Measurements from ENCODE around the gene BRI3BP. TPM values are rescaled to one million over a fixed set of nuclear protein-coding genes. Genes with fewer than 3 reads are reported as not detected.

Gene BRI3BP
- total RNA-seq, 2 donors from 2014 or later, result 3.4 to 8.6 TPM

DNA sequence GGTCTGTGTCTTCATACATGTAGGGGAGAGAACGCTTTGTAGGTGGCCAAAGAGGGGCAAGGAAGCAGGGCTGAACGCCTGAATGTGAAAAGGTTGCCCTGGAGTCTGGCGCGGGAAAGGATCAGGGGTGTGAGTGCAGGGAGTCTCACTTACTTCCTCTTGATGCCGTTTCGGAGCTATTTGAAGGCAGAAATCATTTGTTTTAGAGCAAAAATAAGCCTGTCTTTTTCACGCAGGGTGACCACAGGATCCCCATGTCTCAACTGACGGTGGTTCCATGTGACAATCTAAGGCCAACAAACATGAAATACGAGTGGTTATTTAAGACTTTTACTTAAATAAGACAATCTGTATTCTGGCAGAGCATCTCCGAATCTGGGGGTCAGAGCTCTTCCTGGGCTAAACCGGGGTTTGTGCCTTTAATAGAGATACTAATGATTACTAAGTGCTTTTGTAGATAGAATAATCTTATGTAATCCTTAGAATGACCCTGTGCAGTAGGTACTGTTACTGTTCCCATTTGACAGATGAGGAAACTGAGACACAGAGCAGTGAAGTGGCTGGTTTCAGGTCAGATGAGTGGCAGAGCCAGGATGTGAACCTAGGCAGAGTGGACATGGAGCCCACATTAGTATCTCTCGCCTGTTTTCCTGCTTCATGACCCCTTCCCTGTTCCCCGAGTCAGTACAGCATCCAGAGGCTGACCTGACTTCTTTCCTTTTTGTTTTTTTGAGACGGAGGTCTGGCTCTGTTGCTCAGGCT, 1.9 kb downstream of the BRI3BP start:
- TF ChIP-seq POLR2A (IDR thresholded peaks at IDR 0.05) (no peak), CTCF (IDR thresholded peaks at IDR 0.05) (no peak), POLR2AphosphoS5 (IDR thresholded peaks at IDR 0.05) (no peak)
- H3K4me3 ChIP-seq, result no peak overlapping the region
- intact Hi-C loops (cut with DNase I), result no loop called here
- no peaks in the 10 kb centered on the region for H3K9me3 ChIP-seq
- no peaks in the 10 kb centered on the region for H3K4me1 ChIP-seq (replicated peaks)
- H3K27ac ChIP-seq, result no peak overlapping the region
- H3K36me3 ChIP-seq, result no peaks in the 10 kb centered on the region
- WGBS, result 87% methylated on average over 14 of the region's 14 CpGs
- DNase-seq (ENCODE audit: low spot score), result no peak
- H3K27me3 ChIP-seq (replicated peaks; ENCODE audit: insufficient read depth), result no peaks in the 10 kb centered on the region

DNA sequence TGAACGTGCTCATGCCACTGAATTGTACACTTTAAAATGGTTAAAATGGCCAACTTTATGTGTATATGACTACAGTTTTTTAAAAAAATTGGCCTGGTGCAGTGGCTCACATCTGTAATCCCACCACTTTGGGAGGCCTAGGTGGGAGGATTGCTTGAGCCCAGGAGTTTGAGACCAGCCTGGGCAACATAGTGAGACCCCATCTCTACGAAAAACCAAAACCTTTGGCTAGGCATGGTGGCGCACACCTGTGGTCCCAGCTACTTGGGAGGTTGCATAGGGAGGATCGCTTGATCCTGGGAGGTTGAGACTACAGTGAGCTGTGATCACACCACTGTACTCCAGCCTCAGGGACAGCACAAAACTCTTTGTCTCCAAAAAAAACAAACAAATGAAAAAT, 5.3 kb downstream of the BRI3BP start:
- Histone ChIP-seq H3K4me3 (no peak overlapping the region), H3K27ac (no peak overlapping the region), H3K36me3 (no peaks in the 10 kb centered on the region), H3K4me1 (replicated peaks) (no peaks in the 10 kb centered on the region), H3K9me3 (no peaks in the 10 kb centered on the region), H3K27me3 (replicated peaks; ENCODE audit: insufficient read depth) (no peaks in the 10 kb centered on the region)
- intact Hi-C loops (cut with DNase I), result no loop called here
- DNase-seq (ENCODE audit: low spot score), result no peak
- TF ChIP-seq POLR2A (IDR thresholded peaks at IDR 0.05) (no peak), CTCF (IDR thresholded peaks at IDR 0.05) (no peak), POLR2AphosphoS5 (IDR thresholded peaks at IDR 0.05) (no peak)
- 70% methylated on average over 4 of the region's 4 CpGs for WGBS

DNA sequence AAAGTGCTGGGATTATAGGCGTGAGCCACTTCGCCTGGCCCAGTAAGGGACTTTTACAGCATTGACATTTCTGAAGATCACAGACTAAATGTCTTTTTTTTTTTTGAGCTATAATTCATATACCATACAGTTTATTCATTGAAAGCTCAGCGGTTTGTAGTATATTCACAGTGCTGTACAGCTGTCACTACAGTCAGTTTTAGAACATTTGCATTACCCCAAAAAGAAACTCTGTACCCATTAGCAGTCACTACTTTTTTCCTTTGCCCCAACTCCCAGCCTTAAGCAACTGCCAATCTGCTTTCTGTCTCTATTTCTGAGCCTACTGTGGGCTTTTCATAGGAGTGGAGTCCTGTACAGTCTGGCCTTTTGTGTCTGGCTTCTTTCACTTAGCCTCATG, 8.2 kb downstream of the BRI3BP start:
- DNase-seq (ENCODE audit: low spot score), result no peak
- intact Hi-C loops (cut with DNase I), result no loop called here
- WGBS, result 95% methylated on average over 3 of the region's 3 CpGs
- Histone ChIP-seq H3K36me3 (no peaks in the 10 kb centered on the region), H3K4me1 (replicated peaks) (no peaks in the 10 kb centered on the region), H3K4me3 (no peak overlapping the region), H3K27me3 (replicated peaks; ENCODE audit: insufficient read depth) (no peaks in the 10 kb centered on the region), H3K27ac (no peak overlapping the region), H3K9me3 (no peaks in the 10 kb centered on the region)
- no peak for TF ChIP-seq POLR2A (IDR thresholded peaks at IDR 0.05)
- TF ChIP-seq CTCF (IDR thresholded peaks at IDR 0.05), result no peak
- TF ChIP-seq POLR2AphosphoS5 (IDR thresholded peaks at IDR 0.05), result no peak

- Histone ChIP-seq H3K4me1 (replicated peaks) (no peaks in the 10 kb centered on the region), H3K27ac (no peak overlapping the region), H3K36me3 (no peaks in the 10 kb centered on the region), H3K9me3 (no peaks in the 10 kb centered on the region), H3K4me3 (no peak overlapping the region), H3K27me3 (replicated peaks; ENCODE audit: insufficient read depth) (no peaks in the 10 kb centered on the region)
- intact Hi-C loops (cut with DNase I), result no loop called here
- 84% methylated on average over 9 of the region's 9 CpGs for WGBS
- TF ChIP-seq CTCF (IDR thresholded peaks at IDR 0.05) (no peak), POLR2A (IDR thresholded peaks at IDR 0.05) (no peak), POLR2AphosphoS5 (IDR thresholded peaks at IDR 0.05) (no peak)
- DNase-seq (ENCODE audit: low spot score), result no peak
Observed at GRCh38 chr12:125003021-125003420, 9.6 kb downstream of the BRI3BP start.

DNA sequence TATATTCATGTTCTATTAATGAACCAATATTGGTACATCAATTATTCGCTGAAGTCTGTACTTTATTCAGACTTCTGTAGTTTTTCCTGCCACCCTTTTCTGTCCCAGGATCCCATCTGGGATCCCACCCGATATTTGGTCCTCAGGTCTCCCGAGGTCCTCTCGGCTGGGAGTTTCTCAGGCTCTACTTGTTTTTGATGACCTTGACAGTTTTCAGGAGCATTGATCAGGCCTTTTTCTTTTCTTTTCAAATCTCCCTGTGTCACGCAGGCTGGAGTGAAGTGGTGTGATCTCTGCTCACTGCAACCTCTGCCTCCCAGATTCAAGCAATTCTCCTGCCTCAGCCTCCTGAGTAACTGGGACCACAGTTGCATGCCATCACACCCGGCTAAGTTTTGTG, 11.2 kb downstream of the BRI3BP start:
- Histone ChIP-seq H3K4me3 (no peak overlapping the region), H3K27ac (no peak overlapping the region), H3K4me1 (replicated peaks) (no peaks in the 10 kb centered on the region), H3K9me3 (no peaks in the 10 kb centered on the region), H3K27me3 (replicated peaks; ENCODE audit: insufficient read depth) (no peaks in the 10 kb centered on the region), H3K36me3 (no peaks in the 10 kb centered on the region)
- no peak for DNase-seq (ENCODE audit: low spot score)
- WGBS, result 95% methylated on average over 5 of the region's 6 CpGs
- TF ChIP-seq POLR2A (IDR thresholded peaks at IDR 0.05) (no peak), CTCF (IDR thresholded peaks at IDR 0.05) (no peak), POLR2AphosphoS5 (IDR thresholded peaks at IDR 0.05) (no peak)
- intact Hi-C loops (cut with DNase I), result no loop called here

Data from prostate gland (tissue), 2 donors.